ENCODE measurements around the gene GM2A.

GM2A gene

GRCh38 chr5:151243127-151243526 lies 9.9 kb upstream of the GM2A start:
- in situ Hi-C loops (cut with HindIII; ENCODE audit: low pct_ligation_motif_present, low sequenced_read_pairs), result no loop called here

GRCh38 chr5:151243564-151243963 lies 9.4 kb upstream of the GM2A start:
- H3K4me3 ChIP-seq (ENCODE audit: low read depth, low read length), result no peak overlapping the region
- TF ChIP-seq CTCF (IDR thresholded peaks at IDR 0.05; ENCODE audit: low read depth, low read length, missing control alignments), result no peak
- in situ Hi-C loops (cut with HindIII; ENCODE audit: low pct_ligation_motif_present, low sequenced_read_pairs), result no loop called here
- peaks cover 4% of the 10 kb centered on the region for H3K27me3 ChIP-seq (replicated peaks)
- H3K27ac ChIP-seq, result no peak overlapping the region
- no peaks in the 10 kb centered on the region for H3K36me3 ChIP-seq (replicated peaks)
- DNase-seq, result no peak

More at GRCh38 chr5:151243127-151243526, 9.9 kb upstream of the GM2A start:
- H3K4me3 ChIP-seq (ENCODE audit: low read depth, low read length), result no peak overlapping the region
- no peak for DNase-seq
- peaks cover 8% of the 10 kb centered on the region for H3K27me3 ChIP-seq (replicated peaks)
- H3K36me3 ChIP-seq (replicated peaks), result no peaks in the 10 kb centered on the region
- no peak overlapping the region for H3K27ac ChIP-seq
- no peak for TF ChIP-seq CTCF (IDR thresholded peaks at IDR 0.05; ENCODE audit: low read depth, low read length, missing control alignments)

- Histone ChIP-seq H3K27ac (no peak overlapping the region), H3K36me3 (replicated peaks) (no peaks in the 10 kb centered on the region), H3K4me3 (ENCODE audit: low read depth, low read length) (no peak overlapping the region), H3K27me3 (replicated peaks) (peaks cover 2% of the 10 kb centered on the region)
- in situ Hi-C loops (cut with HindIII; ENCODE audit: low pct_ligation_motif_present, low sequenced_read_pairs), result no loop called here
- TF ChIP-seq CTCF (IDR thresholded peaks at IDR 0.05; ENCODE audit: low read depth, low read length, missing control alignments), result no peak
- DNase-seq, result no peak
Observed at GRCh38 chr5:151244206-151244605, 8.8 kb upstream of the GM2A start.

- peaks cover 2% of the 10 kb centered on the region for H3K27me3 ChIP-seq (replicated peaks)
- H3K27ac ChIP-seq, result no peak overlapping the region
- H3K36me3 ChIP-seq (replicated peaks), result no peaks in the 10 kb centered on the region
- in situ Hi-C loops (cut with HindIII; ENCODE audit: low pct_ligation_motif_present, low sequenced_read_pairs), result no loop called here
- no peak for DNase-seq
- no peak overlapping the region for H3K4me3 ChIP-seq (ENCODE audit: low read depth, low read length)
- TF ChIP-seq CTCF (IDR thresholded peaks at IDR 0.05; ENCODE audit: low read depth, low read length, missing control alignments), result no peak
Observed at GRCh38 chr5:151245680-151246219, 7.2 kb upstream of the GM2A start.

- no peak for TF ChIP-seq CTCF (IDR thresholded peaks at IDR 0.05; ENCODE audit: low read depth, low read length, missing control alignments)
- H3K27me3 ChIP-seq (replicated peaks), result peaks cover 2% of the 10 kb centered on the region
- no peak for DNase-seq
- no peak overlapping the region for H3K4me3 ChIP-seq (ENCODE audit: low read depth, low read length)
- in situ Hi-C loops (cut with HindIII; ENCODE audit: low pct_ligation_motif_present, low sequenced_read_pairs), result no loop called here
- no peaks in the 10 kb centered on the region for H3K36me3 ChIP-seq (replicated peaks)
- H3K27ac ChIP-seq, result no peak overlapping the region
Observed at GRCh38 chr5:151248651-151249050, 4.3 kb upstream of the GM2A start.

- DNase-seq, result no peak
- no peak overlapping the region for H3K27ac ChIP-seq
- TF ChIP-seq CTCF (IDR thresholded peaks at IDR 0.05; ENCODE audit: low read depth, low read length, missing control alignments), result no peak
- in situ Hi-C loops (cut with HindIII; ENCODE audit: low pct_ligation_motif_present, low sequenced_read_pairs), result no loop called here
- peaks cover 2% of the 10 kb centered on the region for H3K27me3 ChIP-seq (replicated peaks)
- H3K36me3 ChIP-seq (replicated peaks), result no peaks in the 10 kb centered on the region
- no peak overlapping the region for H3K4me3 ChIP-seq (ENCODE audit: low read depth, low read length)
Observed at GRCh38 chr5:151249281-151249680, 3.7 kb upstream of the GM2A start.
